Astrocyte of the cerebellum (primary cell): ENCODE results near the gene EIF4G3.

ENCODE experiments used
- DNase-seq: peaks from one replicate; pipeline ENCODE4 v3.0.0-alpha.2; 2011; ENCODE audit warnings: low read depth
- H3K4me3 ChIP-seq: 2 replicates; pipeline ENCODE4 v1.5.1; 2011; ENCODE audit warnings: mild to moderate bottlenecking, low read depth, low read length, moderate library complexity
- CTCF ChIP-seq: IDR thresholded peaks from 2 replicates; pipeline ENCODE4 v1.5.1; 2012; ENCODE audit warnings: low read length, low read depth, moderate library complexity, mild to moderate bottlenecking; ENCODE audit errors: missing control alignments
- in situ Hi-C: cut with HindIII; loops from 2 replicates; pipeline ENCODE4 v1.10.0; 2017; ENCODE audit warnings: low sequenced_read_pairs

The EIF4G3 gene

GRCh38 chr1:21067551-21068227, 109.0 kb downstream of the EIF4G3 start:
- H3K4me3 ChIP-seq, result no peak overlapping the region
- in situ Hi-C loops, result no loop called here
- TF ChIP-seq CTCF, result no peak
- no peak for DNase-seq

GRCh38 chr1:21066356-21067012, 110.2 kb downstream of the EIF4G3 start:
- in situ Hi-C loops, result no loop called here
- TF ChIP-seq CTCF, result no peak
- no peak overlapping the region for H3K4me3 ChIP-seq
- no peak for DNase-seq

- DNase-seq, result no peak
- in situ Hi-C loops, result no loop called here
- no peak overlapping the region for H3K4me3 ChIP-seq
- TF ChIP-seq CTCF, result no peak
Observed at GRCh38 chr1:21065851-21066250, 110.8 kb downstream of the EIF4G3 start.

DNA sequence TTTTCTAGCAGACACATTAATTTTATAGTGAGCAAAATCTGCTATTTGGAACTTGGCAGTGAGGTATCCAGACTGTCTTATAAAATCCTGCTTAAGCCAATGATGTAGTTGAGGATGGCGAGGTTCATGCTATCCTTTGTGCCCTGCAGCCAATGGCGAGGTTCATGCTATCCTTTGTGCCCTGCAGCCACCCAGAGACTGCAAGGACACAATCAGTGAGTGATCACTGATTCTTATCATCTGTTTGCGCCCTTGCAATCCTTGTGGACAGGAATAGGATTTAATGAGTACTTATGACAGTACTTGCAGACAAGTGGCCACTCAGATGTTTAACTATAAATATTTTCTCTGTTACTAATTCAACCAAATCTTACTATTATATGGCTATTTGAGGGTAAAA, 112.6 kb downstream of the EIF4G3 start:
- no peak for TF ChIP-seq CTCF
- DNase-seq, result no peak
- in situ Hi-C loops, result no loop called here
- H3K4me3 ChIP-seq, result no peak overlapping the region

DNA sequence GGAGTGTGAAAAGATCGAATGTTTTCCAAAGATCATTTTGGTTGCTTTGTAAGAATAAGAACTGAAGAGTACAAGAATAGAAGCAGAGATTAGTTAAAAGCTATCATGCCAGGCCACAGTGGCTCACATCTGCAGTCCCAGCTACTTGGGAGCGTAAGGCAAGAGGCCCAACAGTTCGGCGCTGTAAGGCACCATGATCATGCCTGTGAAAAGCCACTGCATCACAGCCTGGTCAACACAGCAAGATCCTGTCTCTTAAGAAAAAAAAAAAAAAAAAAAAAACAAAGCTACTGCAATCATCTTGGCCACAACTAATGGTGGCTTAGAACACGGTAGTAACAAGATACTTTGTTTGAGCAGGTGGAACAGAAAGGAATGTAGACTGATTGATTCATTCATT, 116.2 kb downstream of the EIF4G3 start:
- TF ChIP-seq CTCF, result no peak
- in situ Hi-C loops, result no loop called here
- no peak overlapping the region for H3K4me3 ChIP-seq
- no peak for DNase-seq

DNA sequence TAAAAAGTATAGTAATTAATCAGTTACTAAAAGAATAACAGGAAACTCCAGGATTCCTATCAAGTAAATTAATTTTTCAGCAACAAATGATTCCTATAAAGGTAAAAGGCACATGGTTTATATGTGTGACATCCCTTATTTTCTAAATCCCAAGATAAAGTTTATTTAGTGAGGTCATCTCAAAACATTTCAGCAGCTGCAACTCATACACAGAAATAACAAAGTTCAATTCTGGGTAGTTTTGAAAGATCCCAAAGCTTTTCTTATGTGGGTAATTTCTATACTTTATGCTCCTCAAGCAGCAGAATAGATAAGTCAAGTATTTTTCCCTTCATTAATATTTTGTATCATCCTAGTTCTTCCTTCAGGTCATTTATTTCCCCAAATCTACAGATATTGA, 117.7 kb downstream of the EIF4G3 start:
- in situ Hi-C loops, result loop anchor here (5.0 kb wide), 1 partner anchor 83 kb away; no protein-coding TSS in a partner anchor
- DNase-seq, result no peak
- TF ChIP-seq CTCF, result no peak
- H3K4me3 ChIP-seq, result no peak overlapping the region
